Left ventricle myocardium superior (tissue), 1 donor: ENCODE data around the gene PRKAB1. TPM values are rescaled to one million over a fixed set of nuclear protein-coding genes. Genes with fewer than 3 reads are reported as not detected.
"Not testable (repeated sequence)": the region's sequence is repeated elsewhere in the genome, so short reads cannot be mapped to it uniquely, and the experiment has no call there.

ENCODE experiments used
- ATAC-seq: fragments of 200-7000 bp; cut with Tn5 transposase; one replicate; pipeline ENCODE4 v1.9.1; 2020; ENCODE audit warnings: mild to moderate bottlenecking, moderate library complexity
- DNase-seq: peaks from one replicate; pipeline ENCODE4 v3.0.0-alpha.2; 2020
- intact Hi-C: fragments of 100-400 bp; cut with micrococcal nuclease; formaldehyde crosslinking; loops from one replicate; pipeline ENCODE4 v1.11.0; 2022
- long read RNA-seq: library from polyadenylated mRNA; unstranded; transcript quantifications from one replicate; pipeline ENCODE4 v2.0.0, GENCODE V29; 2021
- total RNA-seq: library from RNA; stranded (reverse); fragmentation: NEBNext Ultra II Directional; extraction: Animal tissue kit (Norgen Biotek cat#: 25700); gene quantifications from one replicate; pipeline ENCODE4 v1.2.1, GENCODE V29; 2021
- donor health status: DM: no; HTN: yes; CAD: no; lungs with severe emphysema.

The PRKAB1 gene, protein sequence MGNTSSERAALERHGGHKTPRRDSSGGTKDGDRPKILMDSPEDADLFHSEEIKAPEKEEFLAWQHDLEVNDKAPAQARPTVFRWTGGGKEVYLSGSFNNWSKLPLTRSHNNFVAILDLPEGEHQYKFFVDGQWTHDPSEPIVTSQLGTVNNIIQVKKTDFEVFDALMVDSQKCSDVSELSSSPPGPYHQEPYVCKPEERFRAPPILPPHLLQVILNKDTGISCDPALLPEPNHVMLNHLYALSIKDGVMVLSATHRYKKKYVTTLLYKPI
- total RNA-seq = 12.1 TPM
- long read RNA-seq, full-length matches to known transcripts = 16 of 18 reads
- long read RNA-seq, partial matches to known transcripts = 2 of 18 reads
- long read RNA-seq, other reads (novel, unspliced or antisense) = 0 of 18 reads

DNA sequence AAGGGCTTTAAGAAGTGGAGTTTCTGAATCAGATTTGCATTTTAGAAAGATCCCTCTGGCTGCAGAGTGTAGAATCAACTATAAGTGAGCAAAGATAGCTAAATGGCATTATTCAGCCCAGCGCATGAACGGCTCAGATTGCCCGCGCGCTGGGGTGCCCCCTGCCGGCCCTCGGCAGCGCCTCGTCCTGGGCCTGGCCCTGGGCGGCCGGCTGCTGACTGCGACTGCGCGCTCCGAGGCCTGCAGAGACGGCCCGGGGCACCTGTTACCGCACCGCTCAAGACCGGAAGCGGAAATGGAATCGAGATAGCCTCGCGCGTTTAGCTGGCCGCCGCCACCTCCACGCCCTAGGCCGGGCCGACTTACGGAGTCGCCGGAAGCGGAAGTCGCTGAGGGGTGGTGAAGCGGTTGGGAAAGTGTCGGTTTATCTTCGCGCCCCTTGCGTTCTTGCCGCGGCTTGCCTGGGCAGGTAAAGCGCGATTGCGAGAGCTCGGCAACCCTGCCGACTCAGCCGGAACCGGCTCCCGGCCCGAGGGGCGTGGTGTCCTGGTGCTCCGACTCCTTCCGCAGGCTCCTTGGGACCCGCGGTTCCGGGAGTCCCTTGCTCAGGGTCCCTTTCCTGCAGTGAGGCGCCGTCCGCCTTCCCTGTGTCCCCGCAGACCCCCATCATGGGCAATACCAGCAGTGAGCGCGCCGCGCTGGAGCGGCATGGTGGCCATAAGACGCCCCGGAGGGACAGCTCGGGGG is at the start of gene PRKAB1:
TSS of gene PRKAB1 (plus strand) at position 557 of the 747 bp plus-strand sequence. CDS start at position 669, 112 bp downstream.
- DNase-seq (peak; percentile 98), ATAC-seq (peak; percentile 100)
- intact Hi-C loops = no loop called here

DNA sequence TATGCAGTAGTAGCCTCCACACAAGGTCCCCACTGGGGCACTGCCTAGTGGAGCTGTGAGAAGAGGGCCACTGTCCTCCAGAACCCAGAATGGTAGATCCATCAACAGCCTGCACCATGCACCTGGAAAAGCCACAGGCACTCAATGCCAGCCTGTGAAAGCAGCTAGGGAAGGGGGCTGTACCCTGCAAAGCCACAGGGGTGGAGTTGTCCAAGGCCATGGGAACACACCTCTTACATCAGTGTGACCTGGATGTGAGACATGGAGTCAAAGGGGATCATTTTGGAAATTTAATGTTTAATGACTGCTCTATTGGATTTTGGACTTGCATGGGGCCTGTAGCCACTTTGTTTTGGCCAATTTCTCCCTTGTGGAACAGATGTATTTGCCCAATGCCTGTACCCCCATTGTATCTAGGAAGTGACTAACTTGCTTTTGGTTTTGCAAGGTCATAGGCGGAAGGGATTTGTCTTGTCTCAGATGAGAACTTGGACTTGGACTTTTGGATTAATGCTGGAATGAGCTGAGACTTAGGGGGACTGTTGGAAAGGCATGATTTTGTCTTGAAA is 49.5 kb upstream of the PRKAB1 start:
- ATAC-seq, DNase-seq, intact Hi-C loops: not testable (repeated sequence)

DNA sequence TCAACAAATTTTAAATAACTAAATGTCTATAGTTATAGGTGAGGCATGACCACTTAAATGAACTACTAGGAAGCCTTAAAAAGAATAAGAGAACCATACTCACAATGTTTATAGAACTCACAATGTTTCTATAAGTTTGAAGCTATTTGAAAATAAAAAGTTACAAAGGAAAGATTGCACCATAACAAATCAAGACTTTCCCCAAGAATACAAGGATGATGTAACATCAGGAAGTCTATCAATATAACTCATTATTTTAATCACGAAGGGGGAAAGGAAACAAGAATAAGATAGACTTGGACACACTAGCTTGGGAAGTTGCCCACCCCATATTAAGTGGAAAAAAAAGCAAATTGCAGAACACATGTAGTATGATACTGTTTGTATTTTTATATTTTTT is 47.4 kb upstream of the PRKAB1 start:
- ATAC-seq (no peak), DNase-seq (no peak)
- intact Hi-C loops = no loop called here

DNA sequence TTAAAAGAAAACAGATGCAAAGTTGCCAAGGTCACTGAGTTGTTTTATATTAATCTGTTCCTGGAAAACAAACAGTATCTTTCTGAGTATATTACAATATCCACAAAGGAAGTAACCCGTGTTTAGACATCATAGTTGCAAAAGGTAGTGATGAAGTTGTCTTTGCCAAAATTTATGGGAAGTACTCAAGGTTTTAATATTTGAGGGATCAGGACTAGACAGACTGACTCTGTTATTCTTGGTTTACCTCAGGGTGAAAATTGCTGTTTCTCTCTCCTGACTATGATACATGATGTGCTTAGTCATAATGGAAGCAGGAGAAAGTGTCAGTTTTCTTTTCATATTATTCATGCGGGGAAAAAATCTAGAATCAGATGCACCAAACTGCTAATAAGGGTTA is 46.1 kb upstream of the PRKAB1 start:
- DNase-seq = no peak

DNA sequence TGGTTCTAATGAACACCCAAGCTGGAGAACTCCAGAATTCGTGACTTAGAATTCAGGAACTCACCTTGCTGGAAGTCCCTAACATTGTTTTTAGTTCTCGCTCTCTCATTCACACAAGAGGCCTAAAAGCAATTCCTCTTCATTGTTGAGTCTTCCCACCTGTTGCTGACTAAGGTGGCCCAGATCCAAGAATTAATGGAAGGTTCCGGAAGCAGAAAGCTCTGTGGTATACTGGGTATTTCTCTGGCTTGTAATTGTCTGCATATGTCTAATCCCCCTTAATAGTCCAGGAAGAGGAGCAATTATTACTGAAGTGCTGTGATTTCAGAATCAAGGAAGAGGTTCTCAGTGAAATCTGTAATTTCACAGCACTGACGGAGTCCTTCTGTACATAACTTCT is 43.0 kb upstream of the PRKAB1 start:
- DNase-seq (no peak), ATAC-seq (no peak)
- intact Hi-C loops = no loop called here

More for the DNA sequence above, 46.1 kb upstream of the PRKAB1 start:
- intact Hi-C loops = no loop called here
- no peak for ATAC-seq

DNA sequence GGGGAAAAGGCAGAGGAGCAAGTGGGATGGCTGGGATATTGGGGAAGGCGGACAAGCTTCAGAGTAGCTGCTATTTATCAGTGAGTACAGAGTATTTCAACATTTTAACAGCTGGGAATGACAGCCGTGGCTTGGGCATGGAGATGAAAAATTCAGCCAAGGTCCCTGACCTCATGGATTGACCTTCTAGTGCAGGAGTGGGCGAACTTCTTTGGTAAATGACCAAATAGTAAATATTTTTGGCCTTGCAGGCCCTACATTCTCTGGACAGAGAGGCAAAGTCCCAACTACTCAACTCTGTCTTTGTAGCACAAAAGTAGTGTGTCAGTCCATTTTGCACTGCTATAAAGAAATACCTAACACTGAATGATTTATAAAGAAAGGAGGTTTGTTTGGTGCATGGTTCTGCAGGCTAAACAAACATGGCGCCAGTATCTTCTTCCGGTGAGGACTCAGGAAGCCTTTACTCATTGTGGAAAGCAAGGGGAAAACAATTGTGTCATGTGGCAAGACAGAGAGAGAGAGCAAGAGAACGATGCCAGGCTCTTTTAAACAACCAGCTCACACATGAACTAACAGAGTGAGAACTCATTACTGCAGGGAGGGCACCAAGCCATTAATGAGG is 40.8 kb upstream of the PRKAB1 start:
- DNase-seq (no peak), ATAC-seq (no peak)
- intact Hi-C loops = no loop called here

DNA sequence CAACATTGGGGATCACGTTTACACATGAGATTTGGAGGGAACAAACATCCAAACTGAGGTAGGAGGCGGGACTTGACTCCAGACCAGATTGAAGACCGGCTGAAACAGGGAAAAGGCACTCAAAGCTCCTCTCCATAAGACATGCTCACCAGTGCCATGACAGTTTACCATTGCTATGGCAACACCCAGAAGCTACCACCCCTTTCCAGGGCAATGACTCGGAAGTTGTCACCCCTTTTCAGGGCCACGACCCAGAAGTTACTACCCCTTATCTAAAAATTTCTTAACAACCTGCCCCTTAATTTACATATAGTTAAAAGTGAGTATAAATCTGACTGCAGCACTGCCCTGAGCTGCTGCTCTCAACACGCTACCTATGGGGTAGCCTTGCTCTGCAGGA is 40.2 kb upstream of the PRKAB1 start:
- no peak for ATAC-seq
- intact Hi-C loops = no loop called here
- no peak for DNase-seq

DNA sequence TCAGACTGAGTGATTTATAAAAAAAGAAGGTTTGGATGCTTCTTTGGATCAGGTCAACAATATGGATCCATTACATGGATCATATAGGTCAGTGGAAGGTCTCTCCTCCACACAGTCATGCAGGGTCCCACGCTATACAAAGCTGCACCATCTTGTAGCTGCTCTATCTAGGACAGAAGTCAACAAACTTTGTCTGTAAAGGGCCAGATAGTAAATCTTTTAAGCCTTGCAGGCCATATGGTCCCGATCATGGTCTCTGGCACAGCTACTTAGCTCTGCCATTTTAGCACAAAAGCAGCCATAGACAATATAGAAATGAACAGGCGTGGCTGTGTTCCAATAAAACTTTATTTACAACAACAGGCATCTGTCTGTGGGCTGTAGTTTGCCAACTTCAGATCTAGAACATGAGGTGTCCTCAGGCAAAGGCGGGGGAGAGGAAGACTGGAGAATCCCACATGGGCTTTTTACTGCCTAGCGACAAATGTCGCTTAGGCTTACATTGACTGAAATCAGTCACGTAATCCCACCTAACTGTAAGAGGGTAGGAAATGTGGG is 37.6 kb upstream of the PRKAB1 start:
- DNase-seq = no peak
- ATAC-seq = no peak
- intact Hi-C loops = no loop called here

DNA sequence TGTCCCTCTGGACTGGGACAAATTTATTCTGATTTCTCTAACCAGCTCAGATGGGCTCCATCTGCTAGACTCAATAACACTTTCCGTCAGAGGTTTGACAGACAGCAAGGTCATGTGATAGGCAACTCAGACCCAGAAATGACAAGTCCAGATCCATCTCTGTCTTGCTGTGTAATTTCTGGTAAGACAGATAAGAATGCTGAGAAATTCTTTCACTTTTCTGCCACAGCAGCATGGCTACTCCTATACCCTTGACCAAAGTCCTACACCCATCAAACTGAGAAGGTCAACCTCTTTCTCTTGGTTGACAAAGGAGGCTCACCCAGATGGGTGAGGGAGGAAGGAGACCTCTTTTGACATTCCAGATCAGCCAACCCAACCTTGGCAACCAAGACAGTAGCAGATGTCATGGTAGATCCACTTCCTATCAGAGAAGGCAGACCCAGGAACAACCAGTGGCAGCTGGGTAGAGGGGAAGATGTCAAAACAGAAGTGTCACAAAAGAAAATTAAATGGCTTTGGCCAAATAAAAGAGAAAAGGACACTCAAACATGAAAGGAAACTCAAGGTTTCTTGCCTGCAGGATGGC is 36.9 kb upstream of the PRKAB1 start:
- intact Hi-C loops = no loop called here
- DNase-seq = no peak
- ATAC-seq = no peak

DNA sequence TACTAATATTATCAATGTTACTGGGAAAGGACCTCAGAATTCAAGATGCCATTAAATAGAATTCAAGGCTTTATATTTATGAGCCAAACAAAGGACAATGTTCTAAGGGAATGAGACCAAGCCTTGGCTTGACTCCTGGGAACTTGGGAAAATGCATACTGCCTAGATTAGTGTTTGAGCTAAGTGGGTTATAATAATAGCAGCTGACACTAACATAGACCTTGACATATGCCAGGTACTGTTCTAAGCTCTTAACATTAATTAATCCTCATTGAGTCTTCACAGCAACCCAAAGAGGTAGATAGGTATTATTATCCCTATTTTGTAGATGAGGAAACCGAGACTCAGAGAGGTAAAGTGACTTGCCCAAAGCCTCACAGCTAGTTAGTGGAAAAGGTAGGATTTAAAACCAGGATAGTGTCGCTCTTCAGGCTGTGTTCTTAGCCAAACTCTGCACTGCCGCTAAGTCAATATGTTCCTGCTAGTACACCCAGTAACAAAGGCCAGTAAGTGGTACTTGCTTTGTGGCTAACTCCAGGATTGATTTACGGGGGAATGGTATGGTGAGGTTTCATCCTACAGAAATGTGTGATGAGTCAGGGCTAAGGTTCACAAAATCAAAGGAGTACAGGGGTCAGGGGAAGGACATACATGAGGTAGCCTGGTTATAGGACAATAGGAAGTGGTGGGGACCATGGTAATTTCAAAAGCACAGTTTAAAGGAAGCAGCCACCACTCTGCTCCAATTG is 35.8 kb upstream of the PRKAB1 start:
- intact Hi-C loops = no loop called here
- no peak for DNase-seq
- peak; percentile 91 for ATAC-seq

DNA sequence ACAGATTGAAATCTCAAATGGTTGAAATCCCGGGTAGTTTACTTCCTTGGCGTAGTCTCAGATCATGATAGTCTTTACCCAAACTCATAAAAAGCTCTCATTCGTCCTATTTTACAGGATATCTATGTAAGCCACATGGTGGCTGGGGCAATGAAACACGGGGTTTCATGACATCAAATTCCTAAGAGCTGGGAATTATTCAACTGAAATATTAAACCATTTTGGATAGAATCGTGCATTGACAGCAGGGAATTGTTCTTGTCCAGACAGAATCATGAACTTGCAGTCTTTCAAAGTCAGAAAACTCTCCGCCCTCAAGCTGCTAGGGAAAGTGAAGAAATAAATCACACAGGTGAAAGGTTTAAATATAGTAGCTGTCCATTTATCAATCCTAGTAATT is 33.2 kb upstream of the PRKAB1 start:
- intact Hi-C loops = no loop called here
- ATAC-seq = no peak
- no peak for DNase-seq

DNA sequence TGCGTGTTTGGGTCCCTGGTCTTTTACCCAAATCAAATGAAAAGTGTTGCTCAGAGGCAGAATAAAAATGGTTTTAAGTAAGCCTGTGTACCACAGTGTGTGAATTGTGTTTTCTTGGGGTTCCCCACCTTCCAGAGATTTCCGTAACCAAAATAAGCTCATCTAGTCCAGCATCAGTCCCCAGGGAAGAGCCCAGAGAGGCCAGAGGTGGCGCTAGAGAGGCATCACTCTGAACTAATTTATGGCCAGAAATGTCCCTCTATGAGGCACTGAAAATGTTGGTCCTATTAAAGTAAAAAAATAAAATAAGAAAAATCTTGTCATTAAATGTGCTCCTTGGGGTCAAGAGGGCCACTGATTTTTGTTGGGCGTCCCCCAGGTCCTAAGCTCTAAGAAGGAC is 24.9 kb upstream of the PRKAB1 start:
- ATAC-seq (no peak), DNase-seq (no peak)
- intact Hi-C loops = no loop called here

DNA sequence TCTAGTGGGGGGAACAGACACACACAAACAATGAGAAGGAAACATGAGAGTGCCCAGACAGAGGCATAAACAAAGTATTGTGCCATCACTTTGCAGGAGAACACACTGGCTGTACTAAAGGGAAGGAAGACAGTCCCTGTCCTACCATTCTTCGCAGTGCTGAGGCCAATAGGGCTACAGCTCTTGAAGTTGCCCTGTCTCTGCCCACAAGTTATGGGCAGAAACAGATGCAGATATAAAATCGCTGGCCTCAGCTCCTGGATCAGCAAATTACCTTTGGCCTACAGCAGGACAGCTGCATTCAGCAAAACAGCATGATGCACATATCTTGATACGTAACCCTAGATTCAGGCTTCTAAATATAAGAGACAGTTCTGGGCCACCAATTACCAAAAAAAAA is 23.0 kb upstream of the PRKAB1 start:
- intact Hi-C loops = no loop called here
- ATAC-seq (no peak), DNase-seq (no peak)

DNA sequence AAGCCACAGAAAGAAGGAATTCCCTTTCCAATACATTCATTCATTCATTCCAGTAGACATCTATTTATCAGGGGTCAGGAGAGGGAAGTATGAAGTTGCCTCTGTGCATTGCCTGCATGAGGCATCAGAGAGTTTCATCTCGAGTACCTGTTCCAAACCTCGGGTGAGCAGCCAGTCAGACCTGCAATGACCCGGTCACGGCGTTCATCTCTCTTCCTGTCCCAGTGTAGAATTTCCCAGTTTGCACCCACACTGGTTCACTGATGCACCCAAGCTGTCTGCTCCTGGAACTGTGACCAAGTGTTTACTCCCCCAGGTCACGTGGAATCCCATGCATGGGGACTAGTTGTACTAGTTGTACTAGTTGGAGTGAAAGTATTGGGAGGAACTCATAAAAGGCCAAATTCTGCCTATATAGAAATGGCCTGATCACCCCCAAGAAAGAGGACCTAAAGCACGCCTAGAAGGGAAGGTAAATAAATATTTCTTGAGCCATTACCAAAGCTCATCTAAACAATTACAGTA is 22.3 kb upstream of the PRKAB1 start:
- ATAC-seq (no peak), DNase-seq (no peak)
- intact Hi-C loops = no loop called here

DNA sequence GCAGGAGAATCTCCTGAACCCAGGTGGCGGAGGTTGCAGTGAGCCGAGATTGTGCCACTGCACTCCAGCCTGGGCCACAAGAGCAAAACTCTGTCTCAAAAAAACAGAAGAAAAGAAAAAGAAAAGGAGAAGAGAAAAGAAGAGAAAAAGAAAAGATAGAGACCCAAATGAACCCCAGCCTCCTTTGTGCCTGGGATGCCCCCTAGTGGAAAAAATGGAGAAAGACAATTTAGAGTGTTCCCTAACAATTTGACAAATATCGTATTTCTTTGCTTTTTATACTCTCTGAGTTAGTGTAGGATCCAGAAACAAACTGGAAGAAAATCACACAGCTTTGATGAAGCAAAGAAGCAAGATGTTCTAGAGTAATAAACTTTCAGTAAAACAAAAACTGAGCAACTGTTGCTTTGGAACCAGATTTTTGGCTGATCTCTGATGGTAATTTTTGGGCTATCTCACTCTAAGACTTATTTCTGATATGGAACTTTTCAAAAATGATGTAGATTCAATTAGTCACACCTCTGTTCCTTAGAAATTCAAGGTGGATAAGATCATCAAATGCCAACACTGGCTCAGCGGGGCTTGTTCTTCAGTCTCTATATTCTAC is 18.6 kb upstream of the PRKAB1 start:
- ATAC-seq = no peak
- no peak for DNase-seq
- intact Hi-C loops = no loop called here

DNA sequence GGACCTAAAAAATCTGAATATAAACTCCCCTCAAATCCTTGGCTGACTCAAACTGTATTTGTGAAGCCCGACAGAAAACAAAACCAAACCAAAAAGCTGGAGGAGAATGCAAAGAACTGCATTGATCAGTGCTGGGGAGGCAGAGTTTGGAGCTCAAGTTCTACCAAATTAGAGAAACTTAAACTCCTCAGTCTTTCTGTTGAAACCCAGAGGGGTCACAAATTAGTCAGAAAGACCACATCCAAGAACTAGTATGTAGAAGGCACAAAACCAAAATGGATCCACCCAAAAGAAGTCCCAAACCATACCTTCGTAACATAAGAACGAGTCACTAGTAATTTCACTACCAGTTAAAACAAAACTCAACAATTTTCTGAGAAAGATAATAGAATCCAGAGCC is 15.3 kb upstream of the PRKAB1 start:
- intact Hi-C loops = no loop called here
- DNase-seq (no peak), ATAC-seq (no peak)

DNA sequence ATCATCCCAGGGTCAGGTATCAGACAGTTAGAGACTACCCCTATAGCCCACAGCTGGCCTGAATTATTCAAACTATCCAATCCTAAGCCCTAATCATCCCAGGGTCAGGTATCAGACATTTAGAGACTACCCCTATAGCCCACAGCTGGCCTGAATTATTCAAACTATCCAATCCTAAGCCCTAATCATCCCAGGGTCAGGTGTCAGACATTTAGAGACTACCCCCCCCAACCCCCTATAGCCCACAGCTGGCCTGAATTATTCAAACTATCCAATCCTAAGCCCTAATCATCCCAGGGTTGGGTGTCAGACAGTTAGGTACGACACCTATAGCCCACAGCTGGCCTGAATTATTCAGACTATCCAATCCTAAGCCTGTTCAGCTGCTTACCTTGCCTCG is 10.9 kb upstream of the PRKAB1 start:
- intact Hi-C loops, ATAC-seq, DNase-seq: not testable (repeated sequence)

DNA sequence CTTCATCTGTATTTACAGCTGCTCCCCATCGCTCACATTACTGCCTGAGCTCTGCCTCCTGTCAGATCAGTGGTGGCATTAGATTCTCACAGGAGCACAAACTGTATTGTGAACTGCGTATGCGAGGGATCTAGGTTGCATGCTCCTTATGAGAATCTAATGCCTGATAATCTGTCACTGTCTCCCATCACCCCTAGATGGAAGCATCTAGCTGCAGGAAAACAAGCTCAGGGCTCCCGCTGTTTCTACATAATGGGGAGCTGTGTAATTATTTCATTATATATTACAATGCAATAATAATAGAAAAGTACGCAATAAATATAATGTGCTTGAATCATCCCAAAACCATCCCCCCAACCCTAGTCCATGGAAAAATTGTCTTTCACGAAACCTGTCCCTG is 9.8 kb upstream of the PRKAB1 start:
- intact Hi-C loops, ATAC-seq: not testable (repeated sequence)

More for the DNA sequence above, 9.8 kb upstream of the PRKAB1 start:
- not testable (repeated sequence) for DNase-seq
